Right hindlimb (tissue), 1 donor: ENCODE data around the gene OR2AP1.
"Not testable (repeated sequence)": the region's sequence is repeated elsewhere in the genome, so short reads cannot be mapped to it uniquely, and the experiment has no call there.

Experiments
- DNase-seq: peaks from one replicate; pipeline ENCODE4 v3.0.0-alpha.2; 2018

The OR2AP1 gene

DNA sequence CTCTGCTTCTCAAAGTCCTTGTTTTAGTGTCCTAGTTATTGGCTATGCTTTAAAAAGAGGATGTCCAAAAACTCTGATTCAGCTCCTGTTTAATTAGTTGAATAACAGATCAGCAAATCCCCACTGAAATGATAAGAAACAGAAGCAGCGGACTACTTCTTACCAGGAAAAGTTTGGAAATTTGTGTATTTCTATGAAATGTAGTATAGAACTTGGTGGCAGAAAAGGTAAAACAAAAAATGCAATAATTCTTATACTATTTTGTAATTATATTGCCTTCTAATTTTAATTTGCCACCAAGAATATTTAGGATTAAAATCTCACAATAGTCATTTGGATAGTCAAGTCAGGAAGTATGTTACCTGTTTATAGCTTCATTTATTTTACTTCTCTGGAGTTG is at the start of gene OR2AP1:
Gene OR2AP1 (plus strand): TSS at position 301 of the 400 bp plus-strand sequence. CDS start 1,947 bp downstream, outside the sequence.
- DNase-seq = no peak

GRCh38 chr12:55548235-55548634 is 24.0 kb upstream of the OR2AP1 start:
- not testable (repeated sequence) for DNase-seq

DNA sequence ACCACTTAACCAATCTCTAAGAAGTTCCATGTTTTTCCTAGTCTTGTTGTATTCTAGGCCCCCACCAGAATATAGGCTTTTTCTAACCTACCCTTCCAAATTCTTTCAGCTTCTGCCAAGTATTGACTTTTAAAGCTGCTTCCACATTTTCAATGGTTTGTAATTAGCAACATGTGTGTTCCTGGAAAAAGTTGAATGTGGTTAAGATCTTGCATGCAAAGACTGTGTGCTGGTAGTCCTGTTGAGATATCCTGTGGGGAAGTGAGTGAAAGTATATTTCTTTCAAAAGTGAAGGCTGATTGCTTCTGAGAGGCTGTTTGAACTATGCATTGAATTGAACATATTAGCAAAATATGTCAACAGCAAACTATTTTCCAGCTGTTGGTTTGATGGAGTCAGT is 23.5 kb upstream of the OR2AP1 start:
- no peak for DNase-seq

GRCh38 chr12:55549302-55549701 is 23.0 kb upstream of the OR2AP1 start, which contains the start of gene OR6C4:
OR6C4 (plus strand) TSS chr12:55549602; CDS start chr12:55551227, 1,625 bp downstream.
- no peak for DNase-seq

DNA sequence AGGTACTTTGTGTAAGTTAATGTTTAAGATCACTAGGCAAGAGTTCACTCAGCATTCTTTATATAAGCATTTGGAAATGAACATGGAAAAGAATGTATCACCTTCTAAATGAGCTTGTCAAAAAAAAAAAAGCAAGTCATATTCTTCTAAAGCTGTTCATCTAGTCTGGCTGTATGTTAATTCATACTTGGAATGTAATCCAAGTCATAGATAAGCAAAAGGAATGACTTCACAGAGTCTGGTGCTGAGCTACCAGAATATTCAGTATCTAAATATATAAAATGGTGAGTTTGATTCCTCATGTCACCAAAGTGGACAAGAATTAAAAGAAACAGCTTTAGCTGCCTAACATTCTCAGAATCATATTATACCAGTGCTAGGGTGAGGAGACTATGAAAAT is 18.0 kb upstream of the OR2AP1 start:
- DNase-seq = no peak

DNA sequence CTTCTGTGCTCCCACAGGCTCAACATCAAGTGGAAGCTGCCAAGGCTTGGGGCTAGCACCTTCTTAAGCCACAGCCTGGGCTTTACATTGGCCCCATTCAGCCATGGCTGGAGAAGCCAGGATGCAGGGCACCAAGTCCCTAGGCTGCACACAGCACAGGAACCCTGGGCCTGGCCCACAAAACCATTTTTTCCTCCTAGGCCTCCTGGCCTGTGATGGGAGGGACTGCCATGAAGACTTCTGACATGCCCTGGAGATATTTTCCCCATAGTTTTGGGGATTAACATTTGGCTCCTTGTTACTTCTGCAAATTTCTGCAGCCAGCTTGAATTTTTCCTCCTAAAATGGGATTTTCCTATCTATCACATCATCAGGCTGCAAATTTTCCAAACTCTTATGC is 2.2 kb upstream of the OR2AP1 start:
- DNase-seq = not testable (repeated sequence)

GRCh38 chr12:55570689-55571088 is 1.6 kb upstream of the OR2AP1 start:
- not testable (repeated sequence) for DNase-seq

GRCh38 chr12:55582066-55582465 is 9.8 kb downstream of the OR2AP1 start:
- DNase-seq = no peak

DNA sequence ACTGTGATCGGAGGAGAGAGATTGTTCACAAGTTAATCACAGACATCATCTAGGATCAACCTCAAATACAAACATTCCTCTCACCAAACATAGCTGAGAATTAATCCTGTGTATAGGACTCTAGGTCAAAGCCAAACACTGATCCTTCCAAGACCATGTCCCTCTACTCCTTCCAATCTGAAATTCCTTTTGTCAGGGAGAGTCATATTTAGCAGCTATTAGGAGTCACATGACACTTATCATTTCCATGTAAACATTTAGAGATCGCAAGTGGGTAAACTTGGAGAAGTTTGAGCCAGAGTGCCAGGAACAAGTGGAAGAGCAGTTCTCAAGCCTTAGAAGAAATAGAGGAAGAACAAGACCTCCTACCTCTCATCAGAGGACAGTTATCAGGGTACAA is 13.5 kb downstream of the OR2AP1 start:
- DNase-seq = no peak

DNA sequence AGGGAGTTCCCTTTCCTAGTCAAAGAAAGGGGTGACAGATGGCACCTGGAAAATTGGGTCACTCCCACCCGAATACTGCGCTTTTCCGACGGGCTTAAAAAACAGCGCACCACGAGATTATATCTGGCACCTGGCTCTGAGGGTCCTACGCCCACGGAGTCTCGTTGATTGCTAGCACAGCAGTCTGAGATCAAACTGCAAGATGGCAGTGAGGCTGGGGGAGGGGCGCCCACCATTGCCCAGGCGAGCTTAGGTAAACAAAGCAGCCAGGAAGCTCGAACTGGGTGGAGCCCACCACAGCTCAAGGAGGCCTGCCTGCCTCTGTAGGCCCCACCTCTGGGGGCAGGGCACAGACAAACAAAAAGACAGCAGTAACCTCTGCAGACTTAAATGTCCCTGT is 17.9 kb downstream of the OR2AP1 start:
- DNase-seq = not testable (repeated sequence)

GRCh38 chr12:55607821-55608594 is 35.7 kb downstream of the OR2AP1 start:
- DNase-seq = no peak

DNA sequence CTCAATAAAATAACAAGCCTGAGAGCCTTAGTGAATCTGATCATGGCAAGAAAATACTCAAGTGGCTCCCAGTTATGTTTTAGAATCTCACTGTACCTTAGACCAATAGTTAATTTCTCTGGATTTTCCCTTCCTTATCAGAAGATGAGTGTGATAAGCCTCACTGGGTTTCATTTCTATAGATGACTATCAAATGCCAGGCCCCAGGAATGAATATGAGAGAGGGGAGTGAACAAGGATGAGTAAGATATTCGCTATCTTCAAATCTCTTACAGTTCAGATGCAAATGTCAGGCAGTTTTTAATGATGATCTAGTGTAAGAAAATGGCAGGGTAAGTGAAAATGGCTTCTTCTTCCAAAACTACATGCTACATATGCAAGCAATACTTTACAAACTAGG is 38.3 kb downstream of the OR2AP1 start:
- no peak for DNase-seq

DNA sequence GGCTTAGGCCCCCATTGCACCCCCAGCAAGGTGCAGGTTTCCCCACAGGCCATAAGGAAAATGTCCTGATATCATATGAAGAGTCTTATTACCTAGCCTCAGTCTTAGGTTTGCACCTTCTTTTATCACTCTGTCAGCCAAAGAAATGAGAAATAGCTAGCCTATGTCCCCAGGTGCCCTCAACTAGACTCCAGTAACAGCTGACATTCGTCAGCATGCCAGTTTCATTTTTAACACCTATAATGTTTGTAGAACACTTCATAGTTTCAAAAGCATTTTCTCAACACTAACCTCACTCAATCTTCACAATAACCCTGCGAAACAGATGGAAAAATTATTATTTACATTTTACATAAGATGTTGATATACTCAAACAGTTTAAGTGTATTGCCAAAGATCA is 40.4 kb downstream of the OR2AP1 start:
- DNase-seq = no peak

DNA sequence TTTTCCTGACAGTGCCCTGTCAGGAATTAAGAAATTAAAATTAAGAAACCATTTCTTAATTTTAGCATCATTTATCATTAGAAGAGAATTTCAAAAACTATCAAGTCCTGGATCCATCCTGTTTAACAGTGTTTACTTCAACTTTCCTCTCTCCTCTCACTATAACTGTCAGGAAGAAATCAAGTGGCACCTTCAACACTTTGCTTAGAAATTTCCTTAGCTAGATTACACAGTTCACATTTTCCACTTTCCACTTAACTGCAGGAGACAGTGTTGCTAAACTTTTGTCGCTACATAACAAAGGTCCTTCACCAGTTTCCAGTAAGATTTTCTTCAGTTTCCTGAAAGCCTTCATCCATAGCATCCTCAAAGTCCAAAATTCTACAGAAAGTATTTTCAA is 42.5 kb downstream of the OR2AP1 start:
- DNase-seq = no peak

DNA sequence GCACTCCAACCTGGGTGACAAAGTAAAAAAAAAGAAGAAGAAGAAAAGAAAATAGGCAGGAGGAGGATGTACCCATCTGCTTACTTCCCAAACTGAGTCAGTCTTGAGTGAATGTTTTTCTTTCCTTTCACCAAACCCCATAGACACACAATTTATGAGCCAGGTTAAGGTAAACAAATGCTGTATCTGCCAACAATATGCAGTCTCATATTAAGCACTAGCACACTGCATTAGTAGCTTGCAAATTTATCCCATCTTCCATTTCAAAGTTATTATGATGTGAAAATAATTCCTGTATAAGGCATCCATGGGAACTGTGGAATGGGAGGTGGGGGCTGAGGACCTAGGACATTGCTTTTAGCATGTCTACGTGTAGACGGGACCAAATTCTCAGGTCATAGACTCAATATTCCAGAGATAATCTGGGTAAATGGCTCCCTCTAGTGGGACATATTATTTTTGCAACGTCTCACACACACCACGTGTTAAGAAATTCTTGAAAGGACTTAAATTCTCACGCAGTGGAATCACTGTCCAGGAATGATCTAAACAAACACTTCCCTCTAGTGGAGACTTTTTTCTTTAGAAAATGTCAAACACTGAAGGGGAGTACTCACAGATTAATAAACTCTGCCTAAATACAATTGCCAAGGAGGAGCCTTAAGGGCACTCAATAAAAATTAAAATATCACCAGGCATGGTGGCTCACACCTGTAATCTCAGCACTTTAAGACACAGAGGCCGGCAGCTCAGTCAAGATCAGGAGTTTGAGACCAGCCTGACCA is 47.3 kb downstream of the OR2AP1 start:
- DNase-seq = peak; percentile 45

DNA sequence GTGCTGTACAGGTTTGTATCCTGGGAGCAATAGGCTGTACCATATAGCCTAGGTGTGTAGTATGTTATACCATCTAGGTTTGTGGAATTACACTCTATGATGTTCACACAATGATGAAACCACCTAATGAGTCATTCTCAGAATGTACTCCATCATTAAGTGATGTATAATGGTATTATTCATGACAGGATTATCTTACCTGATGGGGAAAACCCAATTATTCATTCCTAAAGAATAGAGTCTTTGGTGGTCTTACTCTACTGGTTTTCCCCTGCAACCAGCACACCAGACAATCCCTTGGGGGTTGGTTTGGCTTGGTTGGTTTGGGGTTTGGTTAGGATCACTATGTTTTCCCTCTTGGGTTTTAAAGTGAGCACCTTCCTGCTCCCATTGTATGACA is 51.8 kb downstream of the OR2AP1 start:
- DNase-seq = no peak
